ENCODE data around the gene XK.

The XK gene

DNA sequence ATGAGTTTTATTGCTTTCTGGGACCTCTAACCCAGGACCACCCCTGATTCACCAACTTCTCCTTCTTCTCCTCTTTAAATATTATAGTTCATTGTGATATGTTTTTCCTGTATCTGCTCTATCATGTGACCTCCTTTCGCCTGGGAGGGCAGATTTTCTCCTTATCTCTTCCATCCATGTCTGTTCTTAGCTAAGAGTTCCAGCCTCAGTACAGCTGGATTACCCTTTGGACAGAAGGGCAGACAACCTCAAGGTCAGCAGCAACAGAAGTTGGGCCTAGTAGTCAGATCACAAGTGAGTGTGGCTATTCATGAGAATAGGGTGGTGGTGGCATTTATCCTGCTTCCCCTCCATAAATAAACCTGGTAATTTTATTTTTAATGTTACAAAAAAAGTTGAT is 5.7 kb upstream of the XK start:
- DNase-seq (ENCODE audit: low read depth in 2 of 2), result no peak

DNA sequence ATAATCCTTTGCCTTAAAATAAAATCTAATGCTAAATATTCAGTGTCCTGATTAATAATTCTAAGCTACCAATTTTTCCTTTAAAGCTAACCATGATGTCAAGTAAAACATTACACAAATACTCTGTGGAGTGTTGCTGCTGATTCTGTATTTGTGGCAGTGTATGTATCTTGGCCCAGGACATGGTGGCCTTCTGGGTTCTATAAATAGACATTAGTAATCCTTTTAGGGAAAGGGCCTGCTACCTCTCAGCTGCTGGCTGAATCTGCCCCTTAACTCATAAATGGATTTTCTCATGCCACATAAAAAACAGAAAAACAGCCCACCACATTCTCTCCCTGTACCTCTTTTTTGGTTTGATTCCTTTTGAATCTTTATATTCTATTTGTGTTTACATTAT is 1.2 kb upstream of the XK start:
- DNase-seq (ENCODE audit: low read depth in 2 of 2), result no peak

- DNase-seq (ENCODE audit: low read depth in 2 of 2), result no peak
Observed at GRCh38 chrX:37684973-37685372, 618 bp upstream of the XK start.

DNA sequence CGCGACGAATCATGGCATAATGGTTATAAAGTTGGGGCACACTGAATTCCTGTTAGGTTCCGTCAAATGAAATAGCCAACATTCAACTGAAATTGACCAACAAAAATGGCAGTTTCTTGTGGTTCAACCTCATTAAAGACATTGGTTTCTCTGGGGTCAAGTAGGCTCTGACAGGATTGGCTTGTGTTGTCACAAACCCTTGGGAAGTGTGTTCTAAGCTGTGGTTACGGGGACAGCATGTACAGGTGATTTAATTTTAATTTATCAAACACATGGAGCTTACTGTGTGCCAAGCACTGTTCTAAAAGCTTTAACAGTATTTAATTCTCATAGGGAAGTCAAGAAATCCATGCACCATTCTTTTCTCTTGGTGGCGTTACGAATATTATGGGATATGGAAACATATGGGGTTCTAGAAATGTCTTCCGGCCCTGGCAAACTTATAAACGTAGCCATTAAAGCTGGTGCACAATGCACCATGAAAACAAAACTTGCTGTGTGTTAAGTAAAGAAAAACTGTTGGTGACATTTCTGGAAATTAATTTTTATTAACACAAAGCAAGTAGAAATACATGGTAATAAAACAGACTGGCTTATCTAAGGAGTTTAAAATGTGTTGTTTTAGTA is 891 bp downstream of the XK start:
- DNase-seq (ENCODE audit: low read depth in 2 of 2), result no peak

DNA sequence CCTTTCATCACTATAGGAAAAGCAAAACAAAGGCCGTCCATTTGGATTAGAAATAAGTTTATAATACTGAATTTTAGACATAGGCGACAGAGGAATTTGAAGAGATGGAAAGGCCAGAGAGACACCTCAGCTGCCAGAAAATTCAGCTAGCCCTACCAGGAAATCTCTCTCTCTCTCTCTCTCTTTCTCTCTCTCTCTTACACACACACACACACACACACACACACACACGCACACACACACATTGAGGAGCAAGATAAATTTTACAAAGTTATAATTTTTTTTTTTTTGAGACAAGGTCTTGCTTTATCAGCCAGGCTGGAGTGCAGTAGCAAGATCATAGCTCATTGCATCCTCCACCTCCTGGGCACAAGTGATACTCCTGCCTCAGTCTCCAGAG is 1.4 kb downstream of the XK start:
- no peak for DNase-seq (ENCODE audit: low read depth in 2 of 2)

DNA sequence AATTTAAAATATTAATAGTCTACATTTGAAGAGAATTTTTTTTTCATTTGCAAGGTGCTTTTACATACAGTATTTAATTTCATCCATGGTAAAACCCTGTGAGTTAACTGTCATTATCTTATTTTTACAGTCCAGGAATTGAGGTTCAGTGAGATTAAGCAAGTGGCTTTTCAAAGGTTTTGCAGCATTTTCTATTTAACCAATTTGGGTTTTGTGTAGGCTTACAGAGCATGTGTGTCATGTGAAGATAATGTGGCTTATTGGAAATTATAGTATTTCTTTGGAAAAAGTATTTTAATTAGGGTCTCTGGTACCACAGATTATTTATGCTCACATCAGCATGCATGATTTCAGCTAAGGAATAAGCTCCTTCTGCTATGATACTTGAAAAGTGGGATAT is 4.5 kb downstream of the XK start:
- DNase-seq (ENCODE audit: low read depth in 2 of 2), result no peak

DNA sequence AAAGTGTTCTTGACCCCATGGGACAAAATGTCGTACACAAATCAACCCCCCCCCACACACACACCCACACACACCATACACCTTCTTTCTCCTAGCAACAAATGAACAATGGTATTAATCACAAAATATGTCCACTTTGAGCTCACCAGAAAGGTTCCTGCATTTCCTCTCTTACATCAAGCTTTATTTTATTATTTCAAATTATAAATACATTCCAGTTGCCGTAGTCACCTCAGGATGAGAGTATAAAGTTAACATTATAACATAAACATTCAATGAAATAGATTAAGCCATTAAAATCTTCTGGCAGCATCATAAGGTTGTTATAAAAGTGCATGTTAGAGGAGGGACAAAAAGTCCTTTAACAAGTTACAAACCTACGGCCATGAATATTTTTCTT is 7.3 kb downstream of the XK start:
- DNase-seq (ENCODE audit: low read depth in 2 of 2), result no peak

- DNase-seq (ENCODE audit: low read depth in 2 of 2), result no peak
Observed at GRCh38 chrX:37697169-37697760, 11.7 kb downstream of the XK start.

GRCh38 chrX:37701588-37701987 is 16.0 kb downstream of the XK start:
- no peak for DNase-seq (ENCODE audit: low read depth in 2 of 2)

DNA sequence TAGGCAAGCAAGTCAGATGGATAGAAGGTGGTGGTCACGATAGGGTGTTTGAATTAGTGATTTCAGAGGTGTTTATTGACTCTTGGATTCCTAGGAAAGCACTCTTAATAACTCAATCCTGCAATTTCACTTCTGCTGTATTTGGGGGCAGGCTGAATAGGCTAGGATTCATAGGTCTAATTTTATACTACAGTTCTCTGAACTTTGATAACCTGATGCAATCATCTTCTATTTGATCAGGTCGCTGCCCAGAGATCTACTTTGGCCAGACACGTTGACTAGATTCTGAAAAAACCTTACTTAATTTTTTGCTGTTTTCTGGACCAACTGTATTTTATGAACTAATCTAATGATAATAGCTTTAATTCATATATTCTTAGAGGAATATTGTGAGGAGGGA is 26.4 kb downstream of the XK start:
- no peak for DNase-seq (ENCODE audit: low read depth in 2 of 2)

DNA sequence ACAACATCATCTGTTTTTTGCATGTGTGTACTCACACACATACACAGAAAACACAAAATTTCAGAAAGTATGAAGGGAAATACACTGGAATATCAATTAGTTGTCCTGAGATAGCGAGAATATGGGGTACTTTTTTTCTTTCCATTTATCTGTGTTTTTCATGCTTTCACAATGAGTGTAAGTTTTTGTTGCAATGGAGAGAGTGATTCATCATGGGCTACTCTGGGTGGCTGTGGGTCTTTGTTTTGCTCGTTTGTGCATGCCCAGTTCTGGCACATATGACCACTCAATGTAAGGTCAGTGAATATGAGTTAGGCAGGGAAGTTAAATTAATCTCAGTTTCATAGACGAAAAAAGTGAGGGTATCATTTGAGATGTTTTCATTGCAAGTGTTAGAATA is 26.9 kb downstream of the XK start:
- DNase-seq (ENCODE audit: low read depth in 2 of 2), result no peak

- DNase-seq (ENCODE audit: low read depth in 2 of 2), result no peak
Observed at GRCh38 chrX:37714479-37714878, 28.9 kb downstream of the XK start.

DNA sequence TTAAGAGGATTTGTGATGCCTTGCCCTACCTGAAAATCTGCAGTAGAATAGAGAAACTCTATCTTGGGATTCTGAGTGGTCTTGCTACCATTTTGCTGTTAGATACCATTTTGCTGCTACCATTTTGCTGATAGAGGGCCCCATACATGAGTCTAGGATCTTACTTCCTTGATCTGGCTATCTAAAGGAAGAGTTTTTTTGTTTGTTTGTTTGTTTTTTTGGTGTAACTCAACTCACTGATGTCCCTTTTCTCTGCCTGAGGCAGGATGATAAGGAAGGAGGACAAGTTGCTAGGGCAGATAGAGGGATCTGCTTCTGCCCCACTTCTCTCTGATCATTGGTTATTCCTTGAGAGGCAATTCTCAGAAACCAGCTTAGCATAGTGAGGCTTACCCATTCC is 31.0 kb downstream of the XK start:
- no peak for DNase-seq (ENCODE audit: low read depth in 2 of 2)

DNA sequence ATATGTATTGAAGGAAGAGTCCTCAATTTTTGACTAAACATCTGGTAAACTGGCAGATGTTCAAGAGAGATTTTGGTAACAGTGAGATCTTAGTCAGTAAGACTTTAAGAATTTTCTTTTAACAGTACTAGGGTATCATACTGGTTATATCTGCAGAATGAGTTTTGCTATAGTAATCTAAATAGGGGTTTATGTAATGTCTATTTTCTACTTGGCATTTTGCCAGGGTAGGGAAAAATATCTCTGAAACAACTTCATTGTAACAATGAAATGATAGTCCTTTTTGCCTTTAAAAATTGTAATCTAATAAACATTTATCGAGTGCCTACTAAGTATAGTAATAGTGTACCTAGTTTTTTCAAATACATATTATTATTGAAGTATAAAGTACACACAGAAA is 32.1 kb downstream of the XK start:
- no peak for DNase-seq (ENCODE audit: low read depth in 2 of 2)

GRCh38 chrX:37722595-37722994 is 37.0 kb downstream of the XK start:
- DNase-seq (ENCODE audit: low read depth in 2 of 2), result no peak

- DNase-seq (ENCODE audit: low read depth in 2 of 2), result no peak
Observed at GRCh38 chrX:37726346-37726745, 40.8 kb downstream of the XK start.

- peak; percentile 32 to 53 for DNase-seq (ENCODE audit: low read depth in 2 of 2)
Observed at GRCh38 chrX:37745354-37745753, 59.8 kb downstream of the XK start.

- DNase-seq (ENCODE audit: low read depth in 2 of 2), result no peak
Observed at GRCh38 chrX:37745835-37746217, 60.2 kb downstream of the XK start.

GRCh38 chrX:37746218-37746941 is 60.8 kb downstream of the XK start:
- no peak for DNase-seq (ENCODE audit: low read depth in 2 of 2)

GRCh38 chrX:37746951-37747350 is 61.4 kb downstream of the XK start:
- DNase-seq (ENCODE audit: low read depth in 2 of 2), result no peak

- no peak for DNase-seq (ENCODE audit: low read depth in 2 of 2)
Observed at GRCh38 chrX:37752281-37752680, 66.7 kb downstream of the XK start.

DNA sequence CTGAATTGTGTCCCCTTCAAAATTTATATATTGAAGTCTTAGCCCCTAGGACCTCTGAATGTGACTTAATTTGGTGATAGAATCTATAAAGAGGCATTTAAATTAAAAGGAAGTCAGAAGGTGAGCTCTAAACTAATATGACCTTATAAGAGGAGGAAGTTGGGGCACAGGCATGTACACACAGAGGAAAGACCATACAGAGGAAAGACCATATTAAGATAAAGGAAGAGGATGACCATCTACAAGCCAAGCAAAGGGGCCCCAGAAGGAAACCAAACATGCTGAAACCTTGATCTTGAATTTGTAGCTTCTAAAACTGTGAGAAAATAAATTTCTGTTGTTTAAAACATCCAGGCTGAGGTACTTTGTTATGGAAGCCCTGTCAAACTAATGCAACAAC is 67.3 kb downstream of the XK start:
- DNase-seq (ENCODE audit: low read depth in 2 of 2), result no peak

- DNase-seq (ENCODE audit: low read depth in 2 of 2), result no peak
Observed at GRCh38 chrX:37753384-37753783, 67.8 kb downstream of the XK start.

- no peak for DNase-seq (ENCODE audit: low read depth in 2 of 2)
Observed at GRCh38 chrX:37754516-37754915, 68.9 kb downstream of the XK start.
